NCI-H2107 (cell line): ENCODE results near the gene SNORC.

Source experiments
- DNase-seq: peaks from one replicate; lab custom pipeline; 2025; lab: John Stamatoyannopoulos, UW

The SNORC gene

GRCh38 chr2:232882505-232883115 is 12.5 kb downstream of the SNORC start:
- DNase-seq = no peak

GRCh38 chr2:232883116-232883721 is 13.2 kb downstream of the SNORC start:
- DNase-seq = no peak

GRCh38 chr2:232884001-232884421 is 13.9 kb downstream of the SNORC start:
- DNase-seq = no peak

DNA sequence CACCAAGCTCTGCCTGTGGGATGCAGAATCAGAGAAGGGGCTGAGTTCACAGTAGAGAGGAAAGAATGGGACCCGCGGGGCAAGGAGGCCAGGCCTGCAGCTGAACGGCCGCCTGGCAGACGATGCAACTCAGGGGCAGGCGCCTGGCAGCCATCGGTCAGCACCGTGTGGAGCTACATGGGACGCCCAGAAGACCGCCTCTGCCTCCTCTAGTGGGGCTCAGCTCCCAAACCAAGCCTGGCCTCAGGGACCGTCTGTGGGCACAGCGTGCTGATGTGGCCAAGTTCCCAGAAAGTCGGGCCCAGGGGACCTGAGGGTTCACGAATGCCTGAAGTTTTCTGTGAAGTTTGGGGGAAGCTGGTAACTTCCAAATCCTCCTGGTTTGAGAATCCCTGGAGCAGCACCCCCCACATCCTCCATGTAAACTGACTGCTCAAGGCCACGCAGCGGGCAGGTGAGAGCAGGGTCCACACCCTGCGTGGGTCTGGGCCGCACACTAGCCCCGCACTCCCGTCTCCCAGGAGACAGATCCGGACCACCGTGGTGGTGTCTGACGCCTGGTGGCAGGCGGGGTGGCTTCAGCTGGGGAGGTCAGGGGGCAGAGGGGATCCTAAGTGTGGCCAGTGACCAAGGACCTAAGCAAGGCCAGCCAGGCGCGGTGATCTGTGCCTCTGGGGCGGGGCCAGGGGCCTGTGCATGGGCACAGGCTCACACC is 14.6 kb downstream of the SNORC start:
- DNase-seq = no peak

- no peak for DNase-seq
Measured at GRCh38 chr2:232885264-232885961, 15.3 kb downstream of the SNORC start.

GRCh38 chr2:232886176-232886575 is 16.1 kb downstream of the SNORC start:
- DNase-seq = no peak

- no peak for DNase-seq
Measured at GRCh38 chr2:232886632-232887031, 16.6 kb downstream of the SNORC start.

DNA sequence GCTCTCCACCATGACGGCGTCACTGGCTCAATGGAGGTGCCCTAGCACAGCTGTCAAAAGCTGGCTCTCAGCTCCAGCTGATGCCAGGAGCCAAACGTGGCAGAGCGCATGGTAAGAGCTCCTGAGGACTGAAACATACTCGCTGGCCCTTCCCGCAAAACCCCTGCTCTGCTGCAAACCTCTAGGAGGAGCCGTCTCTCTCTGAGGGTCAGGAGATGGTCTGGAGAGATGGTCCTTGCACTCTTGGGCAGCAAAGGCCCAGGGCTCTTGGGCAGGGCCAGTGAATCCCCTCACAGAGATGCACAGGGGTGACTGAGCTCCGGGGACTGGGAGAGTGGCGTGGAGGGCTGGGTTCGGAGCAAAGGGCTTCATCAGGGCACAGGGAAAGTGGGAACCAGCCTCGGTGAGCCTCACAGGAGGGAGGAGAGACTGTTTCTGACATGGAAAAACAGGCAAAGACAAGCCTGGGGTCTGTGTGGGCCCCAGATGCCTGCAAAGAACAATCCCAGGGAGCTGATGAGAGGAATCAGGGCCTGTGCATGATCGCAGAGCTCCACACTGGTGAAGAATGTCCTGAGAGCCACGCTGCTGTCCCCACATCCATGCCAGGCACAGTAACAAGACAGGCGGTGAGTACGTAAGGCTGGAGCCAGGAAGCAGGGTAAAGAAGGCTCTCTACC is 17.2 kb downstream of the SNORC start:
- no peak for DNase-seq

DNA sequence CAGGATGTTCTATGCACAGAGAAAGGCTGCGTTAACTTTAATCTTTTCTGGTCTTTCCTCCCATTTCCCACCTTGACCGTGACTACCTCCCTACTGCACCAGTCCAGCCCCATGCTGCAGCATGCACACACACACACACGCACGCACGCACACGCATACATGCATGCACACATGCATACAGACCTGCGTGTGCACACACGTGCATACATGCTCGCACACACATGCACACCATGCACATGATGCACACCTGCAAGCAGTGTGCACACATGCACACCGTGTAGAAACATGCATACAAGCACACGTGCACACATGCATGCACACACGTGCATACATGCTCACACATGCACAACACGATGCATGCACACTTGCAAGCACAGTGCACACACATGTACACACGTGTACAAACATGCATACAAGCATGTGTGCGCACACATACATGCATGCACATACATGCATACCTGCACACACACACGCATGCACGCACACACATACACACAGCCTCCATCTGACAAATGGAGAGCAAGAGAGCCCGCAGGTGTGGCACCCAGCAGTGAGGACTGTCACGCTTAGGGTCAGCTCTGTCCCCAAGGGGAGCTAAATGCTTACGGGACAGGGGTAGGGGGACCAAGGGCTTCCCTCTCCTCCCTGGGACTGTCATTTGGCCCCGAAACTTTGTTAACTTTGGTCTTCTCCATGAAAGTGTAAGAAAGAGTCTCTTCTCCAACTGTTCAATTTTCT is 18.2 kb downstream of the SNORC start:
- DNase-seq = no peak

DNA sequence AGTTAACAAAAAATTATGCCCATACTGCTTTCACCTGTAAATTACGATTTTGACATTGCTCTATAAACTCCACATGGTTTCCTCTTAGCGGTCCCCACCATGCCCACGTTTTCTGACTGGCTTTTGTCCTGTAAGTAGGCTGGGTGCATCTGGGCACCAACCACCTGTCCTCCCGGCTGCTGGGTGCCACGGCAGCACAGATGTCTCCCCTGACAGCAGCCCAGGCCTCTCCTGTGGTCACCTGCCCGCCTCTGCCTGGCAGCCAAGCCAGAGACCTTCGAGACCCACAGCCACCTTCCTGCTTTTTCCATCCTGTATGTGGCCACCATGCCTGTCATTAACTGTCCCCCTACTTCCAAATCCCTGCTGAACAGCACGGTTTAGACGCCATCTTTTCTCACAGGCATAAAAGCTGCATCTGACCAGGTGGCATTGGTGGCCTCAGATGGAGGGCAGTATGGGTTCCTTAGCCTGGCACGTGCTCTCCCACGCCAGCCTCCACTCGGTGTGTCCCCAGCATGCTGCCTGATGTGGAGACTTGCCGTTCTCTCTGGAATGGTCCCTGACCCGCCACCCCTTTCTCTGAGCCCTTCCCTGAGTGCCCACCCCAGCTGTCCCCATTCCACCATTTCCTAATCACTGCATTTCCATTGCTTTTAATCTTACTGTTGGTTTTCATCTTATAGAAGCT is 18.9 kb downstream of the SNORC start:
- no peak for DNase-seq

GRCh38 chr2:232889876-232890401 is 19.9 kb downstream of the SNORC start:
- no peak for DNase-seq

DNA sequence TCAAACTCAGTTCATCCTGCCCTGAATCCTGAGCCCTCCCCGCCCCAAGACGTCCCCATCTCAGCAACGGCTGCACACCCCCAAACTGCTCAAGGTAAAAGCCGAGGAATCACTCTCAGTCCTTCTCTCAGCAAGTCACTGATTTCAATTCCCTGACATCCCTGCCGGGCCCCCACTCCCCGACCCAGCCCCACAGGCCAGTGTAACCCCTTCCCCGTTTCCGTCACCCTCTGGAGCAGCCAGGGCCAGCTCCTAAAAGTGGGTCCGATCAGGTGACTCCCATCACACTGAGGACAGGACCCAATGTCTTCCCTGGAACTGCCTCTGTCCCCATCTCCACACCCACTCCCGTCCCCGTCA is 20.5 kb downstream of the SNORC start:
- no peak for DNase-seq

- peak; percentile 54 for DNase-seq
Measured at GRCh38 chr2:232890896-232891601, 21.0 kb downstream of the SNORC start.

DNA sequence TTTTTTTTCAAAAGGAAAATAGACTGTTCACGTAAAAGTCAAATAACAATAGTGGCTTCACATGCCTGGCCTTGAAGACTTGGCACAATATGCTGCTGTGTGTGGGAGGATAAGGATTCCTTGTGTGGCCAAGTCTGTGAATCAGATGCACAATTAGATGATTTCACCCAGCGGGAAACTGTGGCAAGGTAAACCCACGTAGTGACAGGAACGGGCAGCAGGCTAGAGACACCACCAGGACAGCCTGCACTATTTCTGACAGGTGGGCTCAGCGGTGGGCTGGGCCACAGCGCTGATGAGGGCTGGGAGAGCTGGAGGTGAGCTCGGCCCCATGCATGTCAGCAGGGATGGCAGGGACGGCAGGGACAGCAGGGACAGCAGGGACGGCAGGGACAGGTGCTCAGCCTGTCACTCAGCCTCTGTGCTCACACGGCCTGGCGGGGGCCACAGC is 21.6 kb downstream of the SNORC start:
- no peak for DNase-seq

- DNase-seq = no peak
Measured at GRCh38 chr2:232892221-232892620, 22.2 kb downstream of the SNORC start.

GRCh38 chr2:232892843-232893242 is 22.8 kb downstream of the SNORC start:
- DNase-seq = no peak

- no peak for DNase-seq
Measured at GRCh38 chr2:232893834-232894233, 23.8 kb downstream of the SNORC start.

DNA sequence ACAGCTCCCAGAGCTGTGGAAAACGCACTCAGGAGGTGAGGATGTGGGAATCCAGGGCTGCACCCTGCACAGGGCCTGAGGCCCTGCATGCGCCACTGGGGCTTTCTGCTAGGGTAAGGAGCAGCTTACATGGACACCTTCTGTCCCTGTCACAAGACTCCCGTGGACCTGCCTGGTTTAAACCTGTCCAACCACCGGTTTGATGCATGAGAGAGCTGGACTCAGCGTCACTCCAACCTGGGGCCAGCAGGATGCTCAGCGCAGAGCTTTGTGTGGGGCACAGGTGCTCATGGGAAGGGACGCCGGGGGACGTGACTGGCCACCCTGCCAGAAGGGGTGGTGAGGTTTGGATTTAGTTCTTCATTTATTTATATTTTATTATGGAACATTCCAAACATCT is 24.2 kb downstream of the SNORC start:
- no peak for DNase-seq

GRCh38 chr2:232894746-232895145 is 24.7 kb downstream of the SNORC start:
- DNase-seq = no peak

GRCh38 chr2:232896111-232896510 is 26.0 kb downstream of the SNORC start:
- no peak for DNase-seq
